ENCODE measurements around the gene EPB41.
"Not testable (repeated sequence)": the region's sequence is repeated elsewhere in the genome, so short reads cannot be mapped to it uniquely, and the experiment has no call there.

The EPB41 gene

DNA sequence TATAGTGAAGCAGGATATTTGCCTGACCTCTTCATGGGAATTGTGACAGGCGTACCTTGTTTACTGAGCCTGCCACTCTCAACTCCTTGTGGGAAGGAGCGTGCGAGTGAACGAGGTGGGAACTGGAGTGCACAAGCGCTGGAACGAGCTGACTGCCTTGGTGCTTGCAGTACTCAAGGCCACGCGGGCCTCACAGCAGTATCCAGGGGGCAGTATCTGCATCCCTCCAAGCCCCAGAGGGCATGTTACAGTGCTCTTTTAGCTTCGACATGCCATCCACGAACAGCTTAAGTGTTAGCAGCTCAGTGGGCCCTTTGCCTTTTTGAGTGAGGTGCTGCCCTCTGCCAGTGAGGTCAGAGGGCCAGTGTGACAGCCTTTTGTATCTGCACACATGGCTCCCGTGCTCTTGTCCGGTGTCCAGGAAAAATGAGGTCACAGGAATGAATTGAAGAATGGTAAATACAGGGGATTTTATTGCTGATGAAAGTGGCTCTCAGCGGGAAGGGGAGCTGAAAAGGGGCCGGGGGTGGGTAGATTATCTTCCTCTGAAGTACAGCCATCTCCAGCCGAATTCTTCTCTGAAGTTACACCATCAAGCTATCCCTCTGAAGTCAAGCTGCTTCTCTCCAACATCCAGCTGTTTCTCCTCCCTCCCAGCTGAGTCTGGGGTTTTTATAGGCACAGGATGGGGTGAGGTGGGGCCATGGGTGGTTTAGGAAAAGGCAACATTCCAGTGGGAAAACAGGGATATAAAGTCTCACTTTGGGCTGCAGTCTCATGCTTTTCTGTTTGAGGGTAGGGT, 69.3 kb downstream of the EPB41 start:
- no peak for DNase-seq

DNA sequence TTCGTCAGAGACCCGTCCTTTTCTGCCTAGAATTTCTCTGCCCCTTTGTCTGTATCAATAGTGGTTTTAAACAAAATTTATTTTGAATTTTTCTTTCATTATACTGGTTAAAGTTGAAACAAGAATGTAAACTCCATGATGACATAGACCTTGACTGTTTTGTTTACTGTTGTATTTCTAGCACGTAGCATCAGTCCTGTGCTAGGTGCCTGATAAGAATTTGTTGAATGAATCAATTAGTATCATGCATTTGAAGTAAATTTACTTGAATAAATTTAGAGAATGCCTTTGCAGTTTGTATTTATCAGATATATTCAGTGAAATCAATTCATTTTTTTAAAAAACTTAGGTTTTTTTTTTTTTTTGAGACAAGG, 69.9 kb downstream of the EPB41 start:
- DNase-seq, result no peak

DNA sequence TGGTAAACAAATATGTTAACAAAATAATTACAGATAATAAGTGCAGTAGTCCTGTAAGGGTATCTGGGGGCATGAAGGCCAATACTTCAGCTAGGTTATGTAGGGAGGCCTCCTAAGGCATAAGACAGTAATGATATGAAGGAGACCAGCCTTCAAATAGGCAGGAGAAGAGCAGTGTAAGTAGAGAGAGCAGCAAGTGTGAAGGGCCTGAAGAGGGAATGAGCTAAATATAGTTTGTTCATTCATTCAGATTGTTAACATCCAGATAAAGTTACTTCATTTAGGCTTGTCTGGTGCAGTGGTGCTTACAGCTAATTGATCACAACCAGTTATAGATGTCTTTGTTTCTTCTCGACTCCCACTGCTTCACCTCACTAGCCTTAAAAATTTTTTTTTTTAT, 71.1 kb downstream of the EPB41 start:
- no peak for DNase-seq

DNA sequence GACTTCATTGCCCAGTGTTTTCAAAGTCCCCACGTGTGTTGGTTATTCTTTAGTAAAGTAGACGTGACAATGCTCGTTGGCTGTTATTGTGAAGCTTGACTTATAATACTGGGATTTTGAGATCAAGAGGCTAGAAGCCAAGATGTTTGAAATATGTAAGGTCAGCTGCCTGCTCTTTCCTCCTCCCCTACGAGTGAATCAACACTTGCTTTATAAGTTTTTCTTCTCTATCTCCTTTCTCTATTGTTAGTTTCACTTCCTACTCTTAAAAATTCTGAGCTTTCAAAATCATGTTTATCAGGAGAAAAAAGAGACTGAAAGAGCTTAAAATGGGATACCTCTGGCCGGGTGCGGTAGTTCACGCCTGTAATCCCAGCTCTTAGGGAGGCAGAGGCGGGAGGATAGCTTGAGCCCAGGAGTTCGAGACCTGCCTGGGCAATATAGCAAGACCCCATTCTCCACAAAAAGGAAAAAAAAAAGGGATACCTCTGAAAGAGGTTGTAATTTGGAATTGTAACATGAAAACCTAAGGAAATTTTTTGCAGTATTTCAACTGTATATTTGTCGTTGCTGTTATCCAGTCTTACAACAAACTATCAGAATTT, 72.0 kb downstream of the EPB41 start:
- no peak for DNase-seq

DNA sequence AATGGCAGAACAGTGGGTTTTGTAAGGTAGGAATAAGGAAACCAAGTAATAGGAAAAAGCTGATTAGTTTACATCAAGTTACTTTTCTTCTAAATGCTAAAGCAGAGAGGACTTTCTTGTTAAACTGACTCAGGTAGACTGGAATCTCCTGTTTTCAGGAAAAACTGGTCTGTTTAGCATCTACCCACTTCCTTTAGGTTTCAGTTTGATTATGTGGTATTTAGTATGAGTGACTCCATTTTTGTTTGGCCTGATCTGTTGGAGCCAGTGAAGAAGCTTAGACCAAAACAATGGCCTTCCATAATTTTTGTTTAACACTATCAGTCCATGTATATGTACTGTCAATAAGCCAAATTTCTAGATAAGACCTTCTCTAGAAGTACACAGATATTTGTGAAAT, 88.4 kb downstream of the EPB41 start:
- DNase-seq, result no peak

- no peak for DNase-seq
Observed at GRCh38 chr1:29004288-29004687, 89.9 kb downstream of the EPB41 start.

GRCh38 chr1:29004798-29005197, 90.4 kb downstream of the EPB41 start:
- DNase-seq, result no peak

GRCh38 chr1:29011775-29012174, 97.4 kb downstream of the EPB41 start:
- DNase-seq, result no peak

DNA sequence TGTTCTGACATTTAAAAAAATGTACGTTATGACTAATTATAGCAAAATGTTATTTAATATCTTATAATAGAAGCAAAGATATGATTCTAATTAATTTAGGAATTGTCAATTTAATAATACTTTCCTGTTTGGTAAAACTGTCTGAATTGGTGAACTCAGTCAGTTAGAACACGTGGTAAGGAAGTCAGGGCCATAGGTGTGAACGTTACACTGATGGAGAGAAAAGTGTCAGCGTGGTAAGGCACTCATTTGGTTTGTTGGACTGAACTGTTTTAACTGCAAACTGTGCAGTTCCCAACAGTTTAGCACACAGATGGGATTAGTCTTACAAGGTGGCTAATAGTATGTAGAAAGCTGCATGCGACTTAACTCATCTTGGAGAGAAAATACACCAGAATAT, 102.9 kb downstream of the EPB41 start:
- no peak for DNase-seq

GRCh38 chr1:29017975-29018712, 103.8 kb downstream of the EPB41 start:
- DNase-seq, result no peak

- DNase-seq, result no peak
Observed at GRCh38 chr1:29022620-29023019, 108.3 kb downstream of the EPB41 start.

DNA sequence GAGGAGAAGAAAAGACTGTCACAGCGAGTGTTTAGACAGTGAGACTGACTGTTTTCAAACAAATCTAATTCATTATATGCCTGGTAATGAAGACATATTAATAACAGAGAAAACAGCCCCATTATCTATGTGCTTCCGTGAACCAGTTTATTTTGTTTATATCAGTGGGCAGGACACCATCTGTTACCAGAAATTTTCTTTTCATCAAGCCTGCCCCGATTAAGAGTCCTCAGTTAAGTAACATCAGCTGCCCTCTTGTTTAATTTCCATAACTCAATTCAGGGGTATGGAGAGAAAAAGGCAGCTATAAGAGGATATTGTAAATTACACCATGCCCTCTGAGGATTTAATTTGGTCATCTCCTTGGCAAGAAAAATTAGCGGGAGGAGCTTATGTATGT, 115.3 kb downstream of the EPB41 start:
- DNase-seq, result no peak

DNA sequence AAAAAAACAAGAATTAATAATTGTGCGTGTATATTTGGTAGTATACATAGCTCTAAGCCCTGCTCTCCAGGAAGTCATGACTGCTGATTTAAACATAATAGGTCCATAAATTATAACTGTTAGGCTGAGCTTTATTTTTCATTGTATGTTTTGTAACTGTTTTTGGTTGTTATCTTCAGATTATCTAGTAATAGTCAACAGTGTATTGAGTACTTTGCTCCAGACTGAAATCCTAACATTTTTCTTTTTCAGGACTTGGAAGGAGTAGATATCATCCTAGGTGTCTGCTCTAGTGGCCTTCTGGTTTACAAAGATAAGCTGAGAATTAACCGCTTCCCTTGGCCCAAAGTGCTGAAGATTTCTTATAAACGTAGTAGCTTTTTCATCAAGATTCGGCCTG, 118.5 kb downstream of the EPB41 start:
- DNase-seq, result no peak

DNA sequence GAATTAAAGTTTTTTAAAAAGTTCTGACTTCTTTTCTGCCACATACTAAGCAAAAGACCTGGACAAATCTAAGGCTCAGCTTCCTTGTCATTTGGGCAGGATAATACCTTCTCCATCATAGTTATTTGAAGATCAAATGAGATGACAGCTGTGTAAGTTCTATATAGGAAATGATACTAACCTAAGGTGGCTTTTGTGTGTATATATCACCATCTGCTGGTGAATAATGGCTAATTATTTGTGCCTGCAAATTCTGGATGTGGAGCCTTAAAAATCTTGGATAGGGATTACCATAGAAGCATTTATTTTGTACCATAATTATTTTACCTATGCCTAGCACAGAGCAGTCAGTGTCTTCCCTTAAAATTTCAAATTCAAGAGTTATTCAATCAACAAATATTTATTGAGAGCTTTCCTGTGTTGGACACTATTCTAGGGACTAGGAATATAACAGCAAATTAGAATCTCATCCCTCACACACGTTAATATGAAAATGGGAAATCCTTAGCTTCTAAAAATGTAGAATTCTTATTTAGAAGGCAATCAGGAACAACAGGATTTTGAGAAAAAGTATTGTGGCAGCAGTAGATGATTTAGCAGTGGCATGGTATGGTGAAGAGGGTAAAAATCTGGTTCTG, 119.6 kb downstream of the EPB41 start:
- DNase-seq, result peak; percentile 37

- no peak for DNase-seq
Observed at GRCh38 chr1:29043274-29043965, 129.1 kb downstream of the EPB41 start.

DNA sequence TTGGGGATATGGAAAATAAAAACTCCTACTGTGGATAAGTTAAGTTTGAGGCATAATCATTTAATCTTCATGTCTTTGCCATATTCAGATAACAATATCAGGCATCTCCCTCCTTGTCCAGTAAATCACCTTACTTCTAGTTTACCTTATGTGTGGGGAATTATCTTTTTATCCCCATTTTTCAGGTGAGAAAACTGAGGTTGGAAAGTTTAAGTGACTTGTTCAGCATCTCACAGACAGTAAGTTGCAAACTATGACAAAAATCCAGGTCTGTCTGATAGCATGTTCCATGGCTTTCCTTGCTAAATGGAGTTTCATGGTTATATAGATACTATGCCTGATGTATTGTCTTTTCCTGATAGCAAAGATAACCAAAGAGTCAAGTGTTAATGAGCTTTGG, 129.6 kb downstream of the EPB41 start:
- no peak for DNase-seq

GRCh38 chr1:29045663-29046062, 131.3 kb downstream of the EPB41 start:
- not testable (repeated sequence) for DNase-seq

- DNase-seq, result no peak
Observed at GRCh38 chr1:29047142-29047541, 132.8 kb downstream of the EPB41 start.

DNA sequence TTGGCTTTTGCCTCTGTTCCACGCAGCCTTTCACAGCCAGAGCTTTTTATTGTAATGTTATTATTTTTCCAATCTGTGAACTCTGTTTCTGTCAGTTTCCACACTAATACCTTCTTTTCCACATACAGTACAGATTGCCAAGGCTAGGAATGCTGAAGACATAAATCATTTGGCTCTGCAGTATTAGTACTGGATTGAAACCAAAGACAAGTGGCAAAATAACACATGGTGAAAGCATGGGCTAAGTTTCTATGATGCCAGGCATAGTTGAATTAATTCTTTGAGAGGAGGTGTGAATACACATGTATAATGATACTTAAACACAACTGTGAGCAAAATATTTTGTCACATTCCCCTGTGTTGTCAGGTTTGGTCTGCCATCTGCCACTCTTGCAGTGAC, 135.8 kb downstream of the EPB41 start:
- no peak for DNase-seq

DNA sequence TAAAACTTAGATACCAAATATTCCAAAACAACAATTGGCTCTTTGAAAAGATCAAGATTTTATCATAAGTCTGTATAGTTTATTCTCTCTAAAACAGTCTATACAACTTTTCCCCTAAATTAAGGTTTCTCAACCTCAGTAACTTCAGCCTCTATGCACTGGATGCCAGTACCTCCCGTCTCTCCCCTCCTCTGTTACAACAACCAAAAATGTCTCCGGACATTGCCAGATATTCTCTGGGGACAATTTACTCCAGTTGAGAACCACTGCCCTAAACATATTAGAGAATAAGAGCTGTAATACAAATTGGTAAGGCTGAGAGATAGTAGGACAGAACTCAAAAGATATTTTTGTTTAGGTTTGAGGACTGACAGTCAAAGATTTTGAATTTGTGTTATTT, 137.7 kb downstream of the EPB41 start:
- no peak for DNase-seq

DNA sequence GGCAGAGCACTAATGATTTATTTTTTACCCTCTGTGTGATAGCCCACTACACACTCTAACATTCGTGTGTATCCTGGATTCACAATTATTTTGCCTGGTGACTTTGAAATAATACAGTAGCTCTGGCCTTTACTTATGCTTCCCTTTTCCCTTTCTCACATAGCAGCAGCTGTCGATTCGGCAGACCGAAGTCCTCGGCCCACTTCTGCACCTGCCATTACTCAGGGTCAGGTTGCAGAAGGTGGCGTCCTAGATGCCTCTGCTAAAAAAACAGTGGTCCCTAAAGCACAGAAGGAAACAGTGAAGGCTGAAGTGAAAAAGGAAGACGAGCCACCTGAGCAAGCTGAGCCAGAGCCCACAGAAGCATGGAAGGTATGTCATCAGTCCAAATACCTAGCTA, 138.6 kb downstream of the EPB41 start:
- DNase-seq, result no peak

- DNase-seq, result no peak
Observed at GRCh38 chr1:29055160-29055559, 140.8 kb downstream of the EPB41 start.

- no peak for DNase-seq
Observed at GRCh38 chr1:29056256-29056655, 141.9 kb downstream of the EPB41 start.

All from HCEC 1CT (cell line).